Measurements from ENCODE around the gene C5orf46.

DNA sequence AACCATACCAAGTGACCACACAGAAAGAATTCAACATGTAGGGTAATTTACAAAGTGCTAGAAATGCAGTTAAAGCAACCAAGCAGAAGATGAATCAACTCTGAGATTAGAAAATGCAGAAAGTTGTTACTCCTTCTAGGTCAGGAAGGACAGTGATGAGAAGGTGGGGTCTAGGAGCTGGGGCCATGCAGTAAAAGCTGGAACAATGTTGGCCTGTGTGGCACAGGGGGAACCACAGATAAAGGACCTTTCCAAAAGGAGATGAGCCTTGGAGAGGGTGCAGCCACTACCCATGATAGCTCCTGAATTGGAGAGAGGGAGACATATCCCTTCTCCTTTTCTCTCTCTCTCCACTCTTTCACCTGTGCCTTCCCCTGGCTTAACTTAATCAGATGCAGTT is 30.2 kb downstream of the C5orf46 start:
- TF ChIP-seq, protein P1, sequence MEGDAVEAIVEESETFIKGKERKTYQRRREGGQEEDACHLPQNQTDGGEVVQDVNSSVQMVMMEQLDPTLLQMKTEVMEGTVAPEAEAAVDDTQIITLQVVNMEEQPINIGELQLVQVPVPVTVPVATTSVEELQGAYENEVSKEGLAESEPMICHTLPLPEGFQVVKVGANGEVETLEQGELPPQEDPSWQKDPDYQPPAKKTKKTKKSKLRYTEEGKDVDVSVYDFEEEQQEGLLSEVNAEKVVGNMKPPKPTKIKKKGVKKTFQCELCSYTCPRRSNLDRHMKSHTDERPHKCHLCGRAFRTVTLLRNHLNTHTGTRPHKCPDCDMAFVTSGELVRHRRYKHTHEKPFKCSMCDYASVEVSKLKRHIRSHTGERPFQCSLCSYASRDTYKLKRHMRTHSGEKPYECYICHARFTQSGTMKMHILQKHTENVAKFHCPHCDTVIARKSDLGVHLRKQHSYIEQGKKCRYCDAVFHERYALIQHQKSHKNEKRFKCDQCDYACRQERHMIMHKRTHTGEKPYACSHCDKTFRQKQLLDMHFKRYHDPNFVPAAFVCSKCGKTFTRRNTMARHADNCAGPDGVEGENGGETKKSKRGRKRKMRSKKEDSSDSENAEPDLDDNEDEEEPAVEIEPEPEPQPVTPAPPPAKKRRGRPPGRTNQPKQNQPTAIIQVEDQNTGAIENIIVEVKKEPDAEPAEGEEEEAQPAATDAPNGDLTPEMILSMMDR (IDR thresholded peaks at IDR 0.05; ENCODE audit: poor library complexity) = no peak
- no peak for TF ChIP-seq EZH2 (IDR thresholded peaks at IDR 0.05; ENCODE audit: borderline replicate concordance)
- no peak for TF ChIP-seq EZH2phosphoT487 (IDR thresholded peaks at IDR 0.05; ENCODE audit: low read depth, severe bottlenecking, unreplicated experiment)
